Measurements from ENCODE around the gene MELTF. TPM values are rescaled to one million over a fixed set of nuclear protein-coding genes. Genes with fewer than 3 reads are reported as not detected.

MELTF gene
- total RNA-seq, 3 donors from 2014 or later: 0.79 to 2.7 (median 1.9) TPM

- peaks cover 4% of the 10 kb centered on the region for H3K36me3 Mint-ChIP-seq (ENCODE audit: insufficient read depth)
- DNase-seq (no peak), ATAC-seq (no peak)
- no peak overlapping the region for H3K4me3 Mint-ChIP-seq
- H3K9me3 Mint-ChIP-seq: peaks cover 11% of the 10 kb centered on the region
- peaks cover 4% of the 10 kb centered on the region for H3K4me1 Mint-ChIP-seq (ENCODE audit: low read depth)
- H3K27me3 Mint-ChIP-seq (ENCODE audit: low read depth): peaks cover 24% of the 10 kb centered on the region
Observed at GRCh38 chr3:196983186-196983585, 46.4 kb downstream of the MELTF start.

DNA sequence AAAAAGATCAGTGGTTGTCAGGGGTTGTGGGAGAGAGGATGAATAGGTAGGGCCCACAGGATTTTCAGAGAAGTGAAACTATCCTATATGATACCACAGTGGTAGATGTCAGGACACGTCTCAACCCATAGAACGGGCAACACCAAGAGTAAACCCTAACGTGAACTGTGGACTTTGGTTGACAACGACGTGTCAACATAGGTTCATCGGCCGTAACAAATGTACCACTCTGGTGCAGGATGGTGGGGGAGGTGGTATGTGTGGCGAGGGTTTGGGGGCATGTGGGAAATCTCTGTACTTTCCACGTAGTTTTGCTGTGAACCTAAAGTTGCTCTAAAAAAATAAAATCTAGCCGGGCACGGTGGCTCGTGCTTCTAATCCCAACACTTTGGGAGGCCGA, 48.0 kb downstream of the MELTF start:
- Mint-ChIP-seq H3K4me3 (no peak overlapping the region), H3K27me3 (ENCODE audit: low read depth) (peaks cover 19% of the 10 kb centered on the region), H3K36me3 (ENCODE audit: insufficient read depth) (peaks cover 4% of the 10 kb centered on the region), H3K9me3 (peaks cover 11% of the 10 kb centered on the region), H3K4me1 (ENCODE audit: low read depth) (peaks cover 4% of the 10 kb centered on the region)
- no peak for DNase-seq
- ATAC-seq: no peak

DNA sequence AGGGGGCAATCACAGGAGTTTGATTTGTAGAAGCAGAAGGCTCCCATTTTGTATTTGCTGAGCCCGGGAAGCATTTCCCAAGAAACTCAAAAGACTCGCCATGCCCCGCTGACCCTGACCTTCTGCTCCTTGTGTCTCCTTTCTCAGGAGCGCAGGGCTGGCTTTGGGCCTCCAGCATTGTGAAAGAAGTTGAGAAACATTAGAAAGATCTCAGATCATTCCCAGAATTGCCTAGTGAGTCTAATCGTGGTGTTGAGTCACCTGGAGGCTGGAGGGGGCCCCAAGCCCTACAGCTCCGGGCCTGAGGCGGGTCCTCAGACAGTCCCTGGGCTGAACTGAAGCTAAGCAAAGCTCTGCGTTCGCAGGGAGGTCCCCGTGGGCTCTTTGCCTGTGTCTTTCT, 50.1 kb downstream of the MELTF start:
- no peak for DNase-seq
- peaks cover 11% of the 10 kb centered on the region for H3K9me3 Mint-ChIP-seq

DNA sequence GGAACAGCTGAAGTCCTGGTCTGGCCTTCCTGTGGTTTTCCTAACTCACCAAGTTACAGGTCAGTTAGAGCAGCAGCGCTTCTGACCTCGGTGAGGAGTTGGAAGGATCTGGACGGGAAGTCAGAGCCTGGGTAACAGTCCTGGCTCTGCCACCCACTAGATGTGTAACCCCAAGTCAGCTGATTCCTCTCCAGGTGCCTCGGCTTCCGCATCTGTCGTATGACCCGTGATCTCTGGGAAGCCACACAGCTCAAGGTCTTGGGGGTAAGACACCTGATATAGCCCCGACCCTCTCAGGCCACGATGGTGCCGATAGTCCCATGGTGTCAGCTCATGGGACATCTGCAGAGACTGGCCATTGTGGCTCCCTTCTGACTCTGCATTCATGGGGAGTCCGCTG, 52.7 kb downstream of the MELTF start:
- no peaks in the 10 kb centered on the region for H3K36me3 Mint-ChIP-seq (ENCODE audit: insufficient read depth)
- peaks cover 4% of the 10 kb centered on the region for H3K4me1 Mint-ChIP-seq (ENCODE audit: low read depth)
- no peak for ATAC-seq
- no peak overlapping the region for H3K4me3 Mint-ChIP-seq
- no peaks in the 10 kb centered on the region for H3K9me3 Mint-ChIP-seq
- DNase-seq: no peak
- H3K27me3 Mint-ChIP-seq (ENCODE audit: low read depth): peaks cover 5% of the 10 kb centered on the region

More for the DNA sequence above, 50.1 kb downstream of the MELTF start:
- Mint-ChIP-seq H3K4me3 (no peak overlapping the region), H3K27me3 (ENCODE audit: low read depth) (peaks cover 13% of the 10 kb centered on the region), H3K4me1 (ENCODE audit: low read depth) (peaks cover 4% of the 10 kb centered on the region), H3K36me3 (ENCODE audit: insufficient read depth) (peaks cover 4% of the 10 kb centered on the region)
- no peak for ATAC-seq

DNA sequence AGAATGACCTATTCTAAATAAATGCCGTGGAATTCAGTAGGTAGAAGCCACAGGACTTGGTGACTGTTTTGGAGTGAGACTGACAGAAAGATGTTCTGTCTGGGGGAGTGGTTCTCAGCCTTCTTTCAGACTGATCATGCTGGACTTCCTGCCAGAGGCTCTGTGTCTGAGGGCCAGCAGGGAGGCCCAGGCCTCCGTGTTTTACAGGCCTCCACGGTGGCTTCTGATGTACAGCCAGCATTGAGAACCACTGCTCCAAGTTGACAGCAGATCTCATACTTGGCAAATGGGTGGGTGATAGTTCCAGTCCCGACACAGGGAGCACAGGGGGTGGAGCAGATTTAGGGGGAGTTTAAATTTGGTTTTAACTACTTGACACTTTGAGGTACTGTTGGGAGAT, 54.3 kb downstream of the MELTF start:
- H3K4me1 Mint-ChIP-seq (ENCODE audit: low read depth): peaks cover 6% of the 10 kb centered on the region
- H3K4me3 Mint-ChIP-seq: no peak overlapping the region
- ATAC-seq (no peak), DNase-seq (no peak)
- no peaks in the 10 kb centered on the region for H3K36me3 Mint-ChIP-seq (ENCODE audit: insufficient read depth)
- peaks cover 3% of the 10 kb centered on the region for H3K27me3 Mint-ChIP-seq (ENCODE audit: low read depth)
- no peaks in the 10 kb centered on the region for H3K9me3 Mint-ChIP-seq

DNA sequence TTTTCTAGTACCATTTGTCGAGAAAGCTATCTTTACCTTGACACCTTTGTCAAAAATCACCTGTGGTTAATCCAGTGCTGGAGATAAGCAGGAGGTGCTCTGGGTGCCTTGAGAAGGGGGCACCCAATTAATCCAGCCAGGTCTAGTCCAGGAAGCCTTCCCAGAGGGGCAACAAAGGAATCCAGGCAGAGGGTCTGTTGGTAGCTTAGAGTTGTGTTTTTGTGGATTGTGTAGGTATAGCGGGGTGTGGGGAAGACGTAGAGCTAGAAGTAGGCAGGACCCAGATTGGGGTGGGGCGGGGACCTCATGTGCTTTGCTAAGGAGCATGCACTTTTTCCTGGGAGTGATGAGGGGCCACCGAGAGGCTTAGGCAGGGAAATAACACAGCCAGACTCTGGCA, 55.0 kb downstream of the MELTF start:
- Mint-ChIP-seq H3K27me3 (ENCODE audit: low read depth) (peaks cover 6% of the 10 kb centered on the region), H3K9me3 (no peaks in the 10 kb centered on the region), H3K4me1 (ENCODE audit: low read depth) (peaks cover 8% of the 10 kb centered on the region), H3K36me3 (ENCODE audit: insufficient read depth) (no peaks in the 10 kb centered on the region), H3K4me3 (no peak overlapping the region)
- ATAC-seq (no peak), DNase-seq (no peak)

DNA sequence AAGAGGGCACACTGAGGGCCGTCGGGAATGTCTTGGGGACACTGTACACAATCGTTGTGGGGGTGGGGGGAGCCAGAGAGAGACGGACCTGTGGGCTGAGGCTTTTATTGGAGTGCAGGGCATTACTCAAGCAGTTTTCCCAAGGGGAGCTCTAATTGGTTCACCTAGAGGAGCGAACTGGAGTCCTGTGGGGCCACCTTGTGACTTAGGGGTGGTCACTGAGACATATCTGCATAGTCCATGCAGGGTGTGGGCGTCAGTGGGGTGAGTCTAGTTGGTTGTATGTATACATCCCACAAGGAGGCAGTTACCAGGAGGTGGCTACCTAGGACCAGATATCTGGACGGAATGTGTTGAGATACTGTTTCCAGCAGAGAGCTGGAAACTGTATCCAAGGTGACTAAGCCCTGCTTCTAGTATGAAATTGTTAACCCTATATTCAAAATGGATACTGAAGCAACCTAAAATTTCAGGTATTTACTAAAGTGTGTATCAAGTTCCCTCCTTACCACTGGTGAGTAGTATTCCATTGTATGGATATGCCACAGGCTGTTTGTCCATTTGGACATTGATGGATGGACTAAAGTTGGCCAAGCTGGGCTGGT, 58.4 kb downstream of the MELTF start:
- ATAC-seq: no peak
- Mint-ChIP-seq H3K27me3 (ENCODE audit: low read depth) (peaks cover 14% of the 10 kb centered on the region), H3K4me1 (ENCODE audit: low read depth) (peaks cover 7% of the 10 kb centered on the region), H3K9me3 (no peaks in the 10 kb centered on the region), H3K4me3 (peak overlapping the region; percentile 26), H3K36me3 (ENCODE audit: insufficient read depth) (no peaks in the 10 kb centered on the region)
- no peak for DNase-seq

- H3K27me3 Mint-ChIP-seq (ENCODE audit: low read depth): peaks cover 14% of the 10 kb centered on the region
- peak overlapping the region; percentile 78 for H3K4me3 Mint-ChIP-seq
- DNase-seq (no peak), ATAC-seq (no peak)
- peaks cover 7% of the 10 kb centered on the region for H3K4me1 Mint-ChIP-seq (ENCODE audit: low read depth)
- H3K9me3 Mint-ChIP-seq: no peaks in the 10 kb centered on the region
- no peaks in the 10 kb centered on the region for H3K36me3 Mint-ChIP-seq (ENCODE audit: insufficient read depth)
Observed at GRCh38 chr3:196970547-196971093, 59.0 kb downstream of the MELTF start.

- Mint-ChIP-seq H3K36me3 (ENCODE audit: insufficient read depth) (no peaks in the 10 kb centered on the region), H3K4me1 (ENCODE audit: low read depth) (peaks cover 7% of the 10 kb centered on the region), H3K9me3 (no peaks in the 10 kb centered on the region), H3K4me3 (peak overlapping the region; percentile 78), H3K27me3 (ENCODE audit: low read depth) (peaks cover 14% of the 10 kb centered on the region)
- DNase-seq (peak; percentile 63), ATAC-seq (peak; percentile 80 to 81)
Observed at GRCh38 chr3:196969660-196970546, 59.7 kb downstream of the MELTF start.

GRCh38 chr3:196969134-196969659, 60.4 kb downstream of the MELTF start:
- Mint-ChIP-seq H3K36me3 (ENCODE audit: insufficient read depth) (no peaks in the 10 kb centered on the region), H3K9me3 (no peaks in the 10 kb centered on the region), H3K4me1 (ENCODE audit: low read depth) (peaks cover 7% of the 10 kb centered on the region), H3K4me3 (peak overlapping the region; percentile 78), H3K27me3 (ENCODE audit: low read depth) (peaks cover 14% of the 10 kb centered on the region)
- DNase-seq (peak; percentile 22), ATAC-seq (peak; percentile 61 to 64)

DNA sequence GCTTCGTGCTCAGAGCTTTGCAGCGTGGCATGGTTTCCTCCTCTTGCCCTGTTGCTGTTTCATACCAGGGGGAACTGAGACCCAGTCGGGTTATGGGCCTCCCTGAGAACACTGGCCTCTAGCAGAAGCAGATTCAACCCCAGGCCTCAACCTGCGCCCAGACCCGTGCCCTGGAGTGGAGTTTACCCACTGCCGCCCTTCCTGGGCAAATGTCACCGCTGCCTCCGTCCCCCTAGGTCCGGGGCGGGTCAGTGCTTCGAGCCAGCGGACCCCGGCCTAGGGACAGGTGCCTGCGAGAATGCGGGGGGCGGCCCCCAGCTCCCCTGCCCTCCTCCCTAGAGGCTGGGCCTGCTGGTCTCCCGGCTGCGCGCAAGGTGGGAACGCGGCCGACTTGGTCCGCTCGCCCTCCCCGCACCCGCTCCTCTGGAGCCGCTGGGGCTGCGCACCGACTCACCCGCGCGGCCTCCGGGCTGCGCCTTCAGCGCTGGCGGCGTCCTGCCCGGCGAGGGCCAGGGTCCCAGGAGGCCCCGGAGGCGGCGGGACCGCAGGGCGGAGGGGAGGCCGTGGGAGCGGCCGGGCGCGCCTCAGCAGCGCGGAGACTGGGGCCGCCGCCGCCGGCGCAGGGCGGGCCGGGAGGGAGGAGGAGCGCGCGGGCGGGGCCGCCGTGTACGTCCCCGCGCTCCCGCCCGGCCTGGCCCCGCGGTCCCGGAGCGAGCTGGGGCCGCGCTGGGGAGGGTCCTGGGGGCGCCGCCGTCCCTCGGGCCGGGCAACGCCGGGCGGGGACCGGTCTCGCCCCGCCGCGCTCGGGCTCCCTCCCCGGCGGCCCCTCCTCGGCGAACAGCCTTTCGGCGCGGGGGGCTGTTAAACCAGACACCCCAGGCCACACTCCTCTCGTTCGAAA, 61.1 kb downstream of the MELTF start, which contains the start of gene PIGZ:
PIGZ (minus strand) TSS at position 601 of the 901 bp plus-strand sequence. CDS start 16,802 bp downstream, outside the sequence.
- Mint-ChIP-seq H3K36me3 (ENCODE audit: insufficient read depth) (no peaks in the 10 kb centered on the region), H3K9me3 (no peaks in the 10 kb centered on the region), H3K4me3 (peak within 1 kb of the TSS; percentile 78), H3K27me3 (ENCODE audit: low read depth) (peaks cover 14% of the 10 kb centered on the region), H3K4me1 (ENCODE audit: low read depth) (peaks cover 7% of the 10 kb centered on the region)
- peak; percentile 80 to 81 for ATAC-seq
- peak; percentile 24 for DNase-seq

DNA sequence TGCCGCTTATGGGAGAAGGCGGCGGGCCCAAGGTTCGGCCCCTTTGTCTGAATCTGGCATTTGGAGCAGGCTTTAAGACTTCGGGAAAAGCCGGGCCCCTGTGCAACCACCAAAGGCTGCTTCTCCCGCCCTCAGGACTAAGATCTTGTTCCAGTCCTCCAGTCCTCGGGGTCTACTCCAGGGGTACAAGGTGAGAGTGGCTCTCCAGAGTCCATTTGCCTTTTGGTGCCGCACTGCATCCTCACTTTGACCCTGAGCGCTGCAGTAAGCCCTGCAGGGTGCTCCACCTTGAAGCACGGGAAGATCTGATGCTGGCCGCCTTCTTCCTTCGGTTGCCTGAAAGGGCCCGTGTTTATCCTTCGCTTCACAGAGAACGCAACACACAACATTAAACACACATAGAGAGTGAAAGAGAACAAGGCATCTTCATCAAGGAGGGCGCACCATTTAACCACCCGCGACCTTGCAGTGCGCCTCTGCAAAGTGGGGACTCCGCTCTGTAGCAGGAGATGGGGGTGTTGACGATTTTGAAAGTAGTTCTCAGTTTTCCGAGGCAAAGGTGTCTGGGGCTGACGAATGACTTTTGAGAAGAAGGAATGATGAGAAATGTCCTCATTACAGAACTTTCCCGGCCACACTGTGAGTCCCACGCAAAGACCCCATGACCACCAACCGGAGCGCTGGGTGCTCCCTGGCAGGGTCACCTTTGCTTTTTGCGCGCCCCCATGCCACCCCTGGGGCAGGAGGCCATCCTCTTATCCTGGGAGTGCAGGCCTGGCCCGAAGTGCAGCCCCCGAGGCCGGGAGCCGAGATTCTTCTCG, 62.0 kb downstream of the MELTF start:
- Mint-ChIP-seq H3K4me3 (peak overlapping the region; percentile 72), H3K4me1 (ENCODE audit: low read depth) (peaks cover 7% of the 10 kb centered on the region), H3K9me3 (no peaks in the 10 kb centered on the region), H3K27me3 (ENCODE audit: low read depth) (peaks cover 14% of the 10 kb centered on the region), H3K36me3 (ENCODE audit: insufficient read depth) (no peaks in the 10 kb centered on the region)
- DNase-seq: no peak
- ATAC-seq: no peak

Data from activated T-cell treated with anti-CD3 and anti-CD28 coated beads, Interleukin-2, amount 50 U/mL, for 4 hours (primary cell).